GM19328 (cell line): ENCODE results near the gene PDE4B.
"Not testable (repeated sequence)": the region's sequence is repeated elsewhere in the genome, so short reads cannot be mapped to it uniquely, and the experiment has no call there.

Experiments
- ATAC-seq: cut with Tn5 transposase; IDR thresholded peaks from one replicate; pipeline ENCODE4 v1.9.1; 2021; ENCODE audit warnings: mild to moderate bottlenecking, moderate library complexity; ENCODE audit not compliant: unreplicated experiment

PDE4B gene

DNA sequence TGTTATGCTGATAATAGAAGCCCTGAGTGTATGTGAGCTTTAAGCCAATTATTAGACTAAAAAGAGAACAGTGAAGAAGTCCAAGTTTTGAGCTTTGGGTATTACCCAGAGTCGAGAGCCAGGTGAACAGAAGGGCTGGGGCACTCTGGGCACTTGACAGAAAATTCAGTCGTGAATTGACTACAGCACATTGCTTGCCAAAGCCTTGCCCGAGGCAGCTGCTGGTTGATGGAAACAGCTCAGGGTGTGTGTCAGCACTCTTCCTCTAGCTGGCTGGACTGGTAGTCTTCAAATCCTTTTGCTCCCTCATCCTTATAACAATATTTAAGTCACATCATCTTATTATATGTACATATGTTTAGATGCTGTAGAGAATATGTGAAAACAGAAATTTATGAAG lies 21.3 kb downstream of the PDE4B start:
- ATAC-seq: no peak

DNA sequence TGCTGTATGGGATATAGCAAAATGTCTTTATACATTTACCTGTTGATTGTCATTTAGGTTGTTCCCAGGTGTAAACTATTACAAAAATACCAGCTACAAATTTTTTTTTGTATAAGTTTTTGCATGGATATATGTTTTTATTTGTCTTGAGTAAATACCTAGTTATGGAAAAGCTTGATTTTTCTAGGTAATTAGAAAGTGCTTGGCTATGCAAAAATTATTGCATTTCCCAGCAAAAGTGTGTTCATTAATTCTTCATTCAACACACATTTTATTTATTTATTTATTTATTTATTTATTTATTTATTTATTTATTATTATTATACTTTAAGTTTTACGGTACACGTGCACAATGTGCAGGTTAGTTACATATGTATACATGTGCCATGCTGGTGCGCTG lies 22.1 kb downstream of the PDE4B start:
- ATAC-seq: no peak

- no peak for ATAC-seq
These were observed 25.2 kb downstream of the PDE4B start for GRCh38 chr1:65817891-65818290.

DNA sequence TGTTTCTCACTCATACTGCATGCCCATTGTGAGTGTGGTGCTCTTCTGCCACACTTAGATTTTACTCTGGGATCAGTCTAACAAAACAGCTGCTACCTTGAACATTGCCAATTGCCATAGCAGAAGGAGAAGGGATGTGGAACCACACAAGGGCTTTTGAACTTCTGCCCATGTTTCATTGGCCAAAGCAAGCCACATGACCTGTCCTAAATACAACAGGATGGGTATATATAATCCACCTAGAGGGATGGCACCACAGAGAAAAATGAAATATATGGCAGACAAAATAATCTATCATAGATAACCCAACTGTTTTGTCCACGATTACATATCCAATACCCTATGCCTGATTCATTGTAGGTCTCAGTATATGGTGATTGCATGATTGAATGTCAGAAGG lies 26.3 kb downstream of the PDE4B start:
- ATAC-seq: no peak

- no peak for ATAC-seq
These were observed 28.3 kb downstream of the PDE4B start for GRCh38 chr1:65820983-65821382.

DNA sequence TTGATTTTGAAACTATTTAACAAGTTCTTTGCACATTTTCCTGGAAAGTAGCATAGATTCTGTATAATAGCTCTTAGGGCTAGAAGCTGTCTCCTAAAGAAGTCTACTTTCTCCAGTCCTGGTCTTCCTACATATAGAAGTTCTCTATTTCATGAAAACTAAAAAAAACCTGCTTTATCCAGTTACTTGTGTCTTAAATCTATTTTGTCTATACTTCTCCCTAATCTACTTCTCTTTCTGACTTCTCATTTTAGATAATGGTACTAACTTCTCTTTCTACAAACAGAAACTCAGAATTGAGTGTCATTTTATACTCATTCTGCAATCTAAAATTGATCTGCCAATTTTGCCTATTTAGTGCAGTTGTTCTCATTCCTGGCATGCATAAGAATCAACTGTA lies 28.7 kb downstream of the PDE4B start:
- no peak for ATAC-seq

- no peak for ATAC-seq
These were observed 31.4 kb downstream of the PDE4B start for GRCh38 chr1:65824103-65824502.

DNA sequence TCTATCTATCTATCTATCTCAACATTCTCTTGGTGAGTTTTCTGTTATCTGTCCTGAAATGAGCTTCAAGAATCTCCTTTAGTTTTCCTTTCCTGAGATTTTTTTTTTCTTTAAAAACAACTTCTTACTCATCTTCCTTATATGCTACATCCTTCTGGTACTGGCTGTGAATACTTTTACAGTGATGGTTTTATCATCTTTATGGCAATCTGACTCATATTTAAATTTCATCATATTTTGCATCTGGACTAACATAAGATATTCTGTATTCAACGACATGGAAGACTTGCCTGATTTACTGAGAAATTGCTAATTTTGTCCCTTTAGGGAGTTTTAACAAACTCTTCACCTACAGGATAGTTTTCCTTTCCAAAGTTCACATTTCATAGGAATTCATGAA lies 33.0 kb downstream of the PDE4B start:
- ATAC-seq: no peak

- no peak for ATAC-seq
These were observed 34.1 kb downstream of the PDE4B start for GRCh38 chr1:65826782-65827181.

DNA sequence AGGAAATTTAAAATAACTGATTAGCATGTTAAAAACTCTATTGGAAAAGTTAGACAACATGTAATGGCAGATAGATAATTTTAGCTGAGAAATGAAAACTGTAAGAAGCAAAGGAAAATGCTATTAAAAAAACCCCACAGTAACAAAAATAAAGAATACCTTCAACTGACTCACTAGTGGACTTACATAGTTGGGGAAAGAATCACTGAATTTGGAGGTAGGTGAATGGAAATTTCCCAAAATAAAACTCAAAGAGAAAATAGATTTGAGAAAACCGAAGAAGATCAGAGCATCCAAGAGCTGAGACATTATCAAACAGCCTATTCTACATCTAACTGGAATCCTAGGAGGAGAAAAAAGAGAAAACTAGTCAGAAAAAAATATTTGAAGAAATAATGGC lies 34.7 kb downstream of the PDE4B start:
- no peak for ATAC-seq

GRCh38 chr1:65830306-65830705 lies 37.6 kb downstream of the PDE4B start:
- no peak for ATAC-seq

DNA sequence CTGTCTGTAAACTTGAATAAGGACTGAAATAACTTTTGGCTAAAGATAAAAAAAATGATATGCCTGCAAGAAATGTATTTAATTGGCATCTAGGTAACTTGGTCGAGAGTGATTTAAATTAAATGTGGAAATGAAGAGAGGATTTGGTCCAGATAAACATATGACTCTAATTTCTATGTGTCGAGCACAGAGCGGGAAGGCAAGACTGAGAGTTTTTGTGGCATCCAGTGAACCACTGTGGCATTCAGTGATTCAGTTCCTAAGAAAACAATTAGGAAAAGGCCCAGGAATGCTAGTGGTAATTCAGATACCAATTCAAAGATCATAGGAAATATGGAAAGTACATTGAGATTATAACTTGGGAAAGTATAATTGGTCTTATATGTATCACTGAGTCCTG lies 39.6 kb downstream of the PDE4B start:
- no peak for ATAC-seq

- no peak for ATAC-seq
These were observed 44.0 kb downstream of the PDE4B start for GRCh38 chr1:65836686-65837085.

DNA sequence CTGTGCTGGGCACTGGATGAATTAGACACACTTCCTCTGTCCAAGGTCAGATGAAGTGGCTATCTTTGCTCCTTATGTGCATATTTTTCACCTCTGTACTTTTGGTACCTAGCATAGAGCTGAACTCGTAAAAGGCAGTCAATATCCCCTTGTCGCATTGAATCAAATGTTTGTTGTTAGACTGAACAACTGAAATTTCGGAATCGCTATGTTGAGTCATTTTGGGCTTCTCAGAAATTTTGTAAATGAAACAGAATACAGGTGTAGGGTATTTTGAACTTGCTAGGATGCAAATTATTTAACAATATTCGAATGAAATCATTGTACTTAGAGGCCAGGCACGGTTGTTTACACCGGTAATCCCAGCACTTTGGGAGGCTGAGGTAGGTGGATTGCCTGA lies 48.0 kb downstream of the PDE4B start:
- ATAC-seq: no peak

- no peak for ATAC-seq
These were observed 51.6 kb downstream of the PDE4B start for GRCh38 chr1:65844296-65844695.

DNA sequence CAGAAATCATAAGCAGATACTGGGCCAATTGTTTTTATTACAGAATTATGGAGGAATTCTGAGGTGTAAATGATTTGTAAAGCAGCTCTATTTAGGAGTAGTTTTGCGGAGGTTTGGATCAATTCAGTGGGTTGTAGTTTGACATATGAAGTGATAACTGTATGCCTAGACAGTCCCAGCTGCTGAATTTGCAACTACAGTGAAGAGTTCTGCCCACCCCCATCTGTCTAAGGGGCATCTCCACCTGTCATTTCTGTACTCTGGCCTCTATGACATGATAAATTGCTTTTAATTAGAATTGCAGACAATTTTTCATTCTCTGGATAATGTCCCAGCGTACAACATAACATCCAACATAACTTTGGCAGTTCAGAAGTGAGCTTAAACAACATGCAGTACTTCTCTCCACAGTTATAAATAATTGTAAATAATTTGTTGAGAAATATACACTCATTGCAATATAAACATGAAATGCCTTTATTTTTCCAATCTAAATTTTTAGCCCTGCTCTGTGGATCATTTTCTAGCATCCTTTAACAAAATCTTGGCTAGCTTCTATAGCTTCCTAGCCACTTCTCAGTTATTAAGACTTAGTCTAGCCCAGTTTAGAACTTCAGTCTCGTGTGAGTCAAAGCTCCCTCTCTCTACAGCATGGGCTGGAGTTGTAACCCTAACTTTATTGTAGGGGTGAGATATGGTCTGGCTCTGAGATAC lies 52.3 kb downstream of the PDE4B start:
- ATAC-seq: no peak

DNA sequence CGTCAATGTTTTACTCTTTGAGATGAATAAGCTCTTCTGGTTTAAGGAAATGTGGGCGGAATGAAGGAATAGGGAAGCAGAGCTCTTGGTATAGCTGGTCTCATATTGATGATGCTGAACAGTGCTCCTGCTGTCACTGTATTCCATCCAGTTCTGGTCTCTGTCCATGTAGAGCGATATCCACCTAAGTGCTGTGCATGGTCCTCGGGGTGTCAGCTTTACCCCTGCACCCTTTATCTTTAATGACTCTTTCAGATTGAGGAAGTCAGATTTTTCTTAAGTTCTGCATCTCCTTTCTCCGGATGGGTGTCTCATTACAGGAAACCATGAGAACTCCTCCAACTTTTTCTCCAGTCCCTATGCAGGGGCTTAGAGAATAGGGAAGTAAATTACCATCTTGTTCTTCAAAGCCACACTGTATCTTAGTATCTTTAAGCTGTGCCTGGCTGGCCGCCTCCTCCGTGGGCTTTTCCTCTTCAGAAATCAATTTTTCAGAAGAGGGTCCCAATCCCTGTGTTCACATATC lies 52.9 kb downstream of the PDE4B start:
- no peak for ATAC-seq

GRCh38 chr1:65846866-65847265 lies 54.2 kb downstream of the PDE4B start:
- no peak for ATAC-seq

GRCh38 chr1:65850281-65850680 lies 57.6 kb downstream of the PDE4B start:
- no peak for ATAC-seq

- ATAC-seq: not testable (repeated sequence)
These were observed 63.9 kb downstream of the PDE4B start for GRCh38 chr1:65856591-65856990.

GRCh38 chr1:65866439-65866838 lies 73.7 kb downstream of the PDE4B start:
- no peak for ATAC-seq

- ATAC-seq: no peak
These were observed 79.6 kb downstream of the PDE4B start for GRCh38 chr1:65872301-65872700.

DNA sequence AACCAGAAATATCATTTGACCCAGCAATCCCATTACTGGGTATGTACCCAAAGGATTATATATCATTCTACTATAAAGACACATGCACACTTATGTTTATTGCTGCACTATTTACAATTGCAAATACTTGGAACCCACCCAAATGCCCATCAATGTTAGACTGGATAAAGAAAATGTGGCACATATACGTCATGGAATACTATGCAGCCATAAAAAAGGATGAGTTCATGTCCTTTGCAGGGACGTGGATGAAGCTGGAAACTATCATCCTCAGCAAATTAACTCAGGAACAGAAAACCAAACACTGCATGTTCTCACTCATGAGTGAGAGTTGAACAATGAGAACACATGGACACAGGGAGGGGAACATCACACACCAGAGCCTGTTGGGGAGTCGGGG lies 85.6 kb downstream of the PDE4B start:
- not testable (repeated sequence) for ATAC-seq
